Panc1 (cell line): ENCODE data around the gene PRSS48. TPM values are rescaled to one million over a fixed set of nuclear protein-coding genes. Genes with fewer than 3 reads are reported as not detected.

ENCODE experiments used
- ATAC-seq: fragments of 200-7000 bp; cut with Tn5 transposase; 2 replicates; pipeline ENCODE4 v1.9.1; 2020; ENCODE audit warnings: mild to moderate bottlenecking, moderate library complexity
- BruUV-seq: library from RNA; stranded (reverse); fragments of 400-500 nt; replicated peaks from 2 replicates; lab custom pipeline; 2021; lab: Mats Ljungman, UMichigan
- CTCF ChIA-PET: fragments of 300-600 bp; sonication (Branson Sonifier 250); formaldehyde crosslinking; loops from one replicate; lab custom pipeline; 2022; ENCODE audit warnings: antibody characterized with exemption; lab: Charles Lee
- POLR2A ChIA-PET: fragments of 300-600 bp; sonication (Branson Sonifier 250); formaldehyde crosslinking; loops from one replicate; lab custom pipeline; 2022; ENCODE audit warnings: antibody characterized with exemption; lab: Charles Lee
- DNase-seq: peaks from one replicate; pipeline ENCODE4 v3.0.0-alpha.2; 2010; ENCODE audit warnings: low read depth, low spot score
- H3K27ac ChIP-seq: 2 replicates; pipeline ENCODE4 v1.5.1; 2011; ENCODE audit warnings: mild to moderate bottlenecking, low read length, inconsistent platforms
- H3K27me3 ChIP-seq: fragments of 200-500 bp; sonication (Bioruptor generic); 2 replicates; pipeline ENCODE4 v1.6.0; 2014; ENCODE audit warnings: low read length, inconsistent platforms; ENCODE audit not compliant: control insufficient read depth, insufficient read depth
- H3K36me3 ChIP-seq: fragments of 200-500 bp; sonication (Bioruptor generic); 2 replicates; pipeline ENCODE4 v1.5.1; 2014; ENCODE audit warnings: inconsistent platforms, mild to moderate bottlenecking, low read length, moderate library complexity; ENCODE audit not compliant: control insufficient read depth, insufficient read depth
- H3K4me1 ChIP-seq: 2 replicates; pipeline ENCODE4 v1.5.1; 2011; ENCODE audit warnings: inconsistent platforms, mild to moderate bottlenecking, low read length, moderate library complexity; ENCODE audit not compliant: control insufficient read depth, insufficient read depth
- H3K4me3 ChIP-seq, 2 experiments: 2 replicates each; pipeline ENCODE4 v1.5.1; 2011 to 2012; ENCODE audit warnings: low read depth in 2 of 2, low read length in 2 of 2, mild to moderate bottlenecking in 2 of 2, inconsistent platforms in 1 of 2, moderate library complexity in 1 of 2
- H3K9me3 ChIP-seq: fragments of 200-500 bp; sonication (Bioruptor generic); 2 replicates; pipeline ENCODE4 v1.5.1; 2014; ENCODE audit warnings: low read depth, mild to moderate bottlenecking, inconsistent platforms, low read length, moderate library complexity; ENCODE audit not compliant: control insufficient read depth, insufficient read depth
- POLR2AphosphoS5 ChIP-seq: IDR thresholded peaks from 2 replicates; pipeline ENCODE4 v1.6.1; 2012; ENCODE audit warnings: mild to moderate bottlenecking, low read depth, low read length, moderate library complexity
- SIN3A ChIP-seq: IDR thresholded peaks from 2 replicates; pipeline ENCODE4 v1.6.1; 2012; ENCODE audit warnings: low read depth, mild to moderate bottlenecking, low read length, moderate library complexity, borderline replicate concordance; ENCODE audit not compliant: insufficient read depth
- TCF7L2 ChIP-seq: IDR thresholded peaks from 2 replicates; pipeline ENCODE4 v1.6.1; 2011; ENCODE audit warnings: mild to moderate bottlenecking, low read depth, low read length, inconsistent platforms
- in situ Hi-C: cut with HindIII; loops from 2 replicates; pipeline ENCODE4 v1.10.0; 2016; ENCODE audit warnings: low sequenced_read_pairs, low pct_unique_long_range_greater_than_20kb
- intact Hi-C: fragments of 100-400 bp; cut with micrococcal nuclease; formaldehyde crosslinking; loops from one replicate; pipeline ENCODE4 v1.10.0; 2022; ENCODE audit not compliant: unreplicated experiment
- total RNA-seq: library from RNA; stranded (reverse); gene quantifications from one replicate; pipeline ENCODE4 v1.2.1, GENCODE V29; 2021; ENCODE audit not compliant: unreplicated experiment
- TF ChIP-seq, protein P1 (sequence below), 2 experiments: IDR thresholded peaks; 2 replicates each; pipeline ENCODE4 v1.6.1; 2011 to 2012; ENCODE audit warnings: low read depth in 2 of 2, control low read depth in 1 of 2, low read length in 1 of 2, mild to moderate bottlenecking in 1 of 2, moderate library complexity in 1 of 2; ENCODE audit not compliant: insufficient read depth in 1 of 2
- TF ChIP-seq, protein P2 (sequence below): fragments of 450-650 bp; IDR thresholded peaks from 2 replicates; pipeline ENCODE4 v1.5.1; 2017; ENCODE audit warnings: mild to moderate bottlenecking

Gene PRSS48
- total RNA-seq, 1 experiment from 2014 or later: not detected

DNA sequence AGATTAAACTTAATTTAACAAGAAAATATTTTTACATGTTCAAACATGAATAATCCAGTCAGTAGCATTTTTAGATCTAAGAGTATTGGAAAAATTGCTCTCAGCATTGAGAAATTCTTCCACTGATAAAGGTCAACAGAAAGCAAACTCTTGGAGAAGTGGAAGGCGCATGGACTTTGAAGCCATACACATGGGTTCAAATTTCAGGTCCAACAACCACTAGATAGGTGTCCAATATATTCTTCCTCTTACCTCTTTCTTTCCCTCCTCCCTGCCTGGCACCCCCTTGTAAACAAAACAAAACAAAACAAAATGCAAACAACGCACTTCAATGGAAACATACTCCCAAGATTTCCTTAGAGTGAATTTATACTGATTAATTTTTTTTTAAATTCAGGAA lies 28.4 kb upstream of the PRSS48 start:
- Histone ChIP-seq H3K9me3 (no peaks in the 10 kb centered on the region), H3K27ac (no peak overlapping the region), H3K4me3 (no peak overlapping the region), H3K36me3 (no peaks in the 10 kb centered on the region), H3K27me3 (no peaks in the 10 kb centered on the region), H3K4me1 (no peaks in the 10 kb centered on the region)
- CTCF ChIA-PET: no interaction called here
- BruUV-seq: no TSS peak
- ATAC-seq (no peak), DNase-seq (no peak)
- TF ChIP-seq SIN3A (no peak), TCF7L2 (no peak)
- intact Hi-C loops: no loop called here
- POLR2A ChIA-PET: no interaction called here
- in situ Hi-C loops: no loop called here

DNA sequence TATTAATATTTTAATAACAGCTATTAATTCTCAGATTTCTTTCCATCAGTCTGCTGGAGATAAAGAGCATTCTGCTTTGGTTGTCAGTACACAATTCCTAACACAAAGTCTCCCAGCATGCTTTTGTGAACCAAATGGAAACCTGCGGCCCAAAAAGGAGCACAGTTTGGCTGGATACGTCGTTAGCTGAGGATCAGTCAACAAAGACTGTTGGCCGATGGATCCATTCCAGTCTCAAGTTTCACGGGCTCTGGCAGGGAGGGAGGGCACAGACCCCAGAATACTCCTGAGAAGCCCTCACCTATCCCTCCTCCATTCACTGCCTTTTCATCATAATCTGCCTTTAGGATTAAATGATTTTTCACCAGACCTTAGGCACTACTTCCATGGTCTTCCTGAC lies 26.3 kb upstream of the PRSS48 start:
- ATAC-seq (no peak), DNase-seq (no peak)
- no peaks in the 10 kb centered on the region for H3K27me3 ChIP-seq
- H3K27ac ChIP-seq: no peak overlapping the region
- TF ChIP-seq SIN3A: no peak
- no peak for TF ChIP-seq TCF7L2
- TF ChIP-seq, protein P1, sequence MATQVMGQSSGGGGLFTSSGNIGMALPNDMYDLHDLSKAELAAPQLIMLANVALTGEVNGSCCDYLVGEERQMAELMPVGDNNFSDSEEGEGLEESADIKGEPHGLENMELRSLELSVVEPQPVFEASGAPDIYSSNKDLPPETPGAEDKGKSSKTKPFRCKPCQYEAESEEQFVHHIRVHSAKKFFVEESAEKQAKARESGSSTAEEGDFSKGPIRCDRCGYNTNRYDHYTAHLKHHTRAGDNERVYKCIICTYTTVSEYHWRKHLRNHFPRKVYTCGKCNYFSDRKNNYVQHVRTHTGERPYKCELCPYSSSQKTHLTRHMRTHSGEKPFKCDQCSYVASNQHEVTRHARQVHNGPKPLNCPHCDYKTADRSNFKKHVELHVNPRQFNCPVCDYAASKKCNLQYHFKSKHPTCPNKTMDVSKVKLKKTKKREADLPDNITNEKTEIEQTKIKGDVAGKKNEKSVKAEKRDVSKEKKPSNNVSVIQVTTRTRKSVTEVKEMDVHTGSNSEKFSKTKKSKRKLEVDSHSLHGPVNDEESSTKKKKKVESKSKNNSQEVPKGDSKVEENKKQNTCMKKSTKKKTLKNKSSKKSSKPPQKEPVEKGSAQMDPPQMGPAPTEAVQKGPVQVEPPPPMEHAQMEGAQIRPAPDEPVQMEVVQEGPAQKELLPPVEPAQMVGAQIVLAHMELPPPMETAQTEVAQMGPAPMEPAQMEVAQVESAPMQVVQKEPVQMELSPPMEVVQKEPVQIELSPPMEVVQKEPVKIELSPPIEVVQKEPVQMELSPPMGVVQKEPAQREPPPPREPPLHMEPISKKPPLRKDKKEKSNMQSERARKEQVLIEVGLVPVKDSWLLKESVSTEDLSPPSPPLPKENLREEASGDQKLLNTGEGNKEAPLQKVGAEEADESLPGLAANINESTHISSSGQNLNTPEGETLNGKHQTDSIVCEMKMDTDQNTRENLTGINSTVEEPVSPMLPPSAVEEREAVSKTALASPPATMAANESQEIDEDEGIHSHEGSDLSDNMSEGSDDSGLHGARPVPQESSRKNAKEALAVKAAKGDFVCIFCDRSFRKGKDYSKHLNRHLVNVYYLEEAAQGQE (IDR thresholded peaks at IDR 0.05; ENCODE audit: insufficient read depth in 1 of 2, low read depth in 2 of 2, low read length in 1 of 2): no peak
- TF ChIP-seq POLR2AphosphoS5: no peak
- TF ChIP-seq, protein P2, sequence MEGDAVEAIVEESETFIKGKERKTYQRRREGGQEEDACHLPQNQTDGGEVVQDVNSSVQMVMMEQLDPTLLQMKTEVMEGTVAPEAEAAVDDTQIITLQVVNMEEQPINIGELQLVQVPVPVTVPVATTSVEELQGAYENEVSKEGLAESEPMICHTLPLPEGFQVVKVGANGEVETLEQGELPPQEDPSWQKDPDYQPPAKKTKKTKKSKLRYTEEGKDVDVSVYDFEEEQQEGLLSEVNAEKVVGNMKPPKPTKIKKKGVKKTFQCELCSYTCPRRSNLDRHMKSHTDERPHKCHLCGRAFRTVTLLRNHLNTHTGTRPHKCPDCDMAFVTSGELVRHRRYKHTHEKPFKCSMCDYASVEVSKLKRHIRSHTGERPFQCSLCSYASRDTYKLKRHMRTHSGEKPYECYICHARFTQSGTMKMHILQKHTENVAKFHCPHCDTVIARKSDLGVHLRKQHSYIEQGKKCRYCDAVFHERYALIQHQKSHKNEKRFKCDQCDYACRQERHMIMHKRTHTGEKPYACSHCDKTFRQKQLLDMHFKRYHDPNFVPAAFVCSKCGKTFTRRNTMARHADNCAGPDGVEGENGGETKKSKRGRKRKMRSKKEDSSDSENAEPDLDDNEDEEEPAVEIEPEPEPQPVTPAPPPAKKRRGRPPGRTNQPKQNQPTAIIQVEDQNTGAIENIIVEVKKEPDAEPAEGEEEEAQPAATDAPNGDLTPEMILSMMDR: no peak
- intact Hi-C loops: no loop called here
- BruUV-seq: no TSS peak
- ChIA-PET CTCF (no interaction called here), POLR2A (no interaction called here)
- H3K36me3 ChIP-seq: no peaks in the 10 kb centered on the region
- H3K9me3 ChIP-seq: no peaks in the 10 kb centered on the region
- no peak overlapping the region for H3K4me3 ChIP-seq
- H3K4me1 ChIP-seq: no peaks in the 10 kb centered on the region
- in situ Hi-C loops: no loop called here

DNA sequence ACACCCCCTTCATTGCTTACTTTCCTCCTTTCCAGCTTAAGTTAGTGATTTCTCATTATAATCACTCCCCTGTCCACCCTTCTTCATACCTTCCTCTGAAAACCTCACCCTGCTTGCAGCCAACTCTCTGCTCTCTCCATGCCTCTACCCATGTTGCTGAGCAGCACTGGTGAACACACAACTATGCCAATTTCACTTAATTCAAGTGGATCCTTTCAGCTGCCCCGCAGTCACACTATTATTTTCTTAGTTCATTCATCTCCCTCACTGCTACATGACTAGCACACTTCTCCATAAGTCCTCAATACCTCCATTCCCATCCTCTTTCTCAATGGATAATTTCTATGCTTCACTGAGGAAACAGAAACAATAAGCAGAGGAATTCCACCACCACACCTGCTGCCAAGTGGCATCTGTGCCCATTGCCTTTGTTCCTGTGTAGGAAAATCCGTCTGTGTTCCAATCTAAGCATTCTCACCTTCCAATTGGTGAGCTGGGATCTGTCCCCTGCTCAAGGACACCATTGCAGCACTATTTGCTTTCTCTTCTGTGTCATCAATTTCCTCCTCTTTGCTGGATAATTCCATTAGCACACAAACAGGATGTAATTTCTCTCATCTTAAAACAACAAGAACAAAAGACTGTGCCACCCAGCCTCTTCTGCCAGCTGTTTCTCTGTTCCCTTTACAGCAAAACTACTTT lies 25.2 kb upstream of the PRSS48 start:
- BruUV-seq: no TSS peak
- H3K4me1 ChIP-seq: no peaks in the 10 kb centered on the region
- POLR2A ChIA-PET: no interaction called here
- no peak for DNase-seq
- no peaks in the 10 kb centered on the region for H3K36me3 ChIP-seq
- H3K27me3 ChIP-seq: no peaks in the 10 kb centered on the region
- no peak for ATAC-seq
- CTCF ChIA-PET: no interaction called here
- in situ Hi-C loops: no loop called here
- TF ChIP-seq TCF7L2 (no peak), POLR2AphosphoS5 (no peak), SIN3A (no peak)
- TF ChIP-seq, protein P1 (IDR thresholded peaks at IDR 0.05; ENCODE audit: insufficient read depth in 1 of 2, low read depth in 2 of 2, low read length in 1 of 2): no peak
- TF ChIP-seq, protein P2: no peak
- H3K9me3 ChIP-seq: no peaks in the 10 kb centered on the region
- no peak overlapping the region for H3K27ac ChIP-seq
- no peak overlapping the region for H3K4me3 ChIP-seq
- intact Hi-C loops: no loop called here
